NCI-H748 (cell line): ENCODE measurements around the gene HOXD1.
A peak's percentile ranks its signal among the peaks of the same experiment; 100 is the strongest.

Experiments
- DNase-seq: peaks from one replicate; lab custom pipeline; 2025; ENCODE audit not compliant: unreplicated experiment; lab: John Stamatoyannopoulos, UW

Gene HOXD1

GRCh38 chr2:176152350-176153181, 35.9 kb upstream of the HOXD1 start:
- no peak for DNase-seq

- DNase-seq: no peak
Observed at GRCh38 chr2:176154576-176155252, 33.8 kb upstream of the HOXD1 start.

- DNase-seq: no peak
Observed at GRCh38 chr2:176155356-176156044, 33.0 kb upstream of the HOXD1 start.

GRCh38 chr2:176156301-176156806, 32.1 kb upstream of the HOXD1 start:
- DNase-seq: no peak

- DNase-seq: peak; percentile 73
Observed at GRCh38 chr2:176156807-176157498, 31.5 kb upstream of the HOXD1 start, which contains the start of gene HOXD3. TSS of gene HOXD3 (plus strand) at chr2:176157307. CDS start at chr2:176169115, 11,808 bp downstream.

- peak; percentile 95 for DNase-seq
Observed at GRCh38 chr2:176157499-176158185, 30.8 kb upstream of the HOXD1 start.

GRCh38 chr2:176158186-176158591, 30.3 kb upstream of the HOXD1 start:
- peak; percentile 79 for DNase-seq

GRCh38 chr2:176158855-176159662, 29.4 kb upstream of the HOXD1 start:
- no peak for DNase-seq

- no peak for DNase-seq
Observed at GRCh38 chr2:176159663-176160250, 28.7 kb upstream of the HOXD1 start.

- DNase-seq: no peak
Observed at GRCh38 chr2:176160251-176160985, 28.1 kb upstream of the HOXD1 start.

GRCh38 chr2:176160986-176161824, 27.3 kb upstream of the HOXD1 start:
- no peak for DNase-seq

GRCh38 chr2:176161825-176162626, 26.4 kb upstream of the HOXD1 start:
- DNase-seq: no peak

- DNase-seq: no peak
Observed at GRCh38 chr2:176162911-176163671, 25.4 kb upstream of the HOXD1 start.

- DNase-seq: no peak
Observed at GRCh38 chr2:176163672-176164056, 24.8 kb upstream of the HOXD1 start.

- DNase-seq: no peak
Observed at GRCh38 chr2:176164201-176164600, 24.3 kb upstream of the HOXD1 start.
